ENCODE measurements around the gene ZNF549.

Gene ZNF549

GRCh38 chr19:57560049-57560491, 32.9 kb downstream of the ZNF549 start:
- TF ChIP-seq FOXP2 (optimal IDR thresholded peaks at IDR 0.05; ENCODE audit: borderline replicate concordance, extremely low read depth, extremely low read length, insufficient read depth) (no peak), POLR2AphosphoS5 (IDR thresholded peaks at IDR 0.05; ENCODE audit: low read depth, low read length) (no peak), SIN3A (IDR thresholded peaks at IDR 0.05; ENCODE audit: borderline replicate concordance, insufficient read depth, low read length) (no peak), TAF1 (IDR thresholded peaks at IDR 0.05; ENCODE audit: borderline replicate concordance, insufficient read depth, low read length) (no peak), REST (IDR thresholded peaks at IDR 0.05; ENCODE audit: insufficient read depth in 1 of 2, low read depth in 2 of 2, low read length in 2 of 2) (no peak)

DNA sequence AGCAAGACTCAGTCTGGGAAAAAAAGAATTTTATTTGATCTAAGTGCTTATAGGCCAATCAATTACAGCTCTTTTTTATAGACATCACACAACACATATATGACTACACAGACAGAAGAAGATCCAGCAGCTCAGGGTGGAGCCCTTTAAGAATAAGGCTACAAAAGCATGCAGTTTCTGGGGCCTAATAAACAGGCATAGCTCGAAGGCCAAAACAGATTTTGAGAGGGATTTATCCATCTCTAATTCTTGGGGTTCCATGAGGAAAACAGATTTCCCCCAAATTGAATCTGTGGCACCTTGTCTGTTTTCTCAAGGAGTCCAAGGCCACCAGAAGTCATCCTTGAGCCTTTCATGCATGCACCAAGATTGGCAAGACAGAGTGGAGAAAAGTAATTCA, 36.4 kb downstream of the ZNF549 start:
- no peak for TF ChIP-seq REST (IDR thresholded peaks at IDR 0.05; ENCODE audit: insufficient read depth in 1 of 2, low read depth in 2 of 2, low read length in 2 of 2)
- no peak for TF ChIP-seq SIN3A (IDR thresholded peaks at IDR 0.05; ENCODE audit: borderline replicate concordance, insufficient read depth, low read length)
- no peak for TF ChIP-seq TAF1 (IDR thresholded peaks at IDR 0.05; ENCODE audit: borderline replicate concordance, insufficient read depth, low read length)
- no peak for TF ChIP-seq POLR2AphosphoS5 (IDR thresholded peaks at IDR 0.05; ENCODE audit: low read depth, low read length)
- no peak for TF ChIP-seq FOXP2 (optimal IDR thresholded peaks at IDR 0.05; ENCODE audit: borderline replicate concordance, extremely low read depth, extremely low read length, insufficient read depth)

- TF ChIP-seq REST (IDR thresholded peaks at IDR 0.05; ENCODE audit: insufficient read depth in 1 of 2, low read depth in 2 of 2, low read length in 2 of 2) (no peak), TAF1 (IDR thresholded peaks at IDR 0.05; ENCODE audit: borderline replicate concordance, insufficient read depth, low read length) (no peak), SIN3A (IDR thresholded peaks at IDR 0.05; ENCODE audit: borderline replicate concordance, insufficient read depth, low read length) (no peak), POLR2AphosphoS5 (IDR thresholded peaks at IDR 0.05; ENCODE audit: low read depth, low read length) (no peak), FOXP2 (optimal IDR thresholded peaks at IDR 0.05; ENCODE audit: borderline replicate concordance, extremely low read depth, extremely low read length, insufficient read depth) (no peak)
Observed at GRCh38 chr19:57566396-57567265, 39.5 kb downstream of the ZNF549 start.

DNA sequence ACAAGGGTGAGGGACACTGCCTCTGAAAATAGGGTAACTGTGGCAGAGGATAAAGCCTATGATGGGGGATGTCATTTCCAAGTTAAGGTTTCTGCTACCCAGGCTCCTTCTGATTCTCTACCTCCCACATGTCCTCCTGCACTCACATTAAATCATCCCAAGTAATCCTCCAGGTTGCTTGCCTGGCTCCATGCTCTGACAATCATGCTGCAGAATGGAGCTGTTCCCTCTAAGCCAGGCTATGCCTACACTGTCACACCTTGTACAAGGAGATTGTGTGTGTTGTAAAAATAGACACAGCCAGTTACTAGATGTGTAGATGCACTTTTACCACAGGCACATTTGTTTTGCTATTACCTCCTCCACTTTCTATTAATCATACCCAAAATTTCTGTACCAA, 43.6 kb downstream of the ZNF549 start:
- no peak for TF ChIP-seq FOXP2 (optimal IDR thresholded peaks at IDR 0.05; ENCODE audit: borderline replicate concordance, extremely low read depth, extremely low read length, insufficient read depth)
- TF ChIP-seq SIN3A (IDR thresholded peaks at IDR 0.05; ENCODE audit: borderline replicate concordance, insufficient read depth, low read length) = no peak
- no peak for TF ChIP-seq TAF1 (IDR thresholded peaks at IDR 0.05; ENCODE audit: borderline replicate concordance, insufficient read depth, low read length)
- TF ChIP-seq POLR2AphosphoS5 (IDR thresholded peaks at IDR 0.05; ENCODE audit: low read depth, low read length) = 0 out of 2 replicates have a peak, but pooled peaks have one; percentile 0

- TF ChIP-seq POLR2AphosphoS5 (IDR thresholded peaks at IDR 0.05; ENCODE audit: low read depth, low read length) (no peak), FOXP2 (optimal IDR thresholded peaks at IDR 0.05; ENCODE audit: borderline replicate concordance, extremely low read depth, extremely low read length, insufficient read depth) (no peak), TAF1 (IDR thresholded peaks at IDR 0.05; ENCODE audit: borderline replicate concordance, insufficient read depth, low read length) (no peak), REST (IDR thresholded peaks at IDR 0.05; ENCODE audit: insufficient read depth in 1 of 2, low read depth in 2 of 2, low read length in 2 of 2) (no peak), SIN3A (IDR thresholded peaks at IDR 0.05; ENCODE audit: borderline replicate concordance, insufficient read depth, low read length) (no peak)
Observed at GRCh38 chr19:57572415-57572947, 45.3 kb downstream of the ZNF549 start.

Data from PFSK-1 (cell line).